BJ (cell line): ENCODE results near the gene KIAA0825. TPM values are rescaled to one million over a fixed set of nuclear protein-coding genes. Genes with fewer than 3 reads are reported as not detected.
"Not testable (repeated sequence)": the region's sequence is repeated elsewhere in the genome, so short reads cannot be mapped to it uniquely, and the experiment has no call there.

Experiments used
- CTCF ChIA-PET: fragments of 350-600 bp; formaldehyde crosslinking; extraction: SDS; loops from one replicate; lab custom pipeline; 2021; ENCODE audit warnings: antibody characterized with exemption, inconsistent platforms; lab: Yijun Ruan, JAX
- POLR2A ChIA-PET: fragments of 300-600 bp; sonication (Branson Sonifier 250); formaldehyde crosslinking; extraction: SDS; loops from one replicate; lab custom pipeline; 2021; ENCODE audit warnings: antibody characterized with exemption; lab: Charles Lee
- DNase-seq: peaks from one replicate; pipeline ENCODE4 v3.0.0-alpha.2; 2011; ENCODE audit warnings: low read depth
- H3K27me3 ChIP-seq: 2 replicates; pipeline ENCODE4 v1.6.0; 2011; ENCODE audit warnings: low read length; ENCODE audit not compliant: control insufficient read depth, insufficient read depth
- H3K36me3 ChIP-seq: 2 replicates; pipeline ENCODE4 v1.5.1; 2011; ENCODE audit warnings: low read length; ENCODE audit not compliant: control insufficient read depth, insufficient read depth
- H3K4me3 ChIP-seq: 2 replicates; pipeline ENCODE4 v1.5.1; 2011; ENCODE audit warnings: low read depth, mild to moderate bottlenecking, control low read depth, low read length
- CTCF ChIP-seq: IDR thresholded peaks from 2 replicates; pipeline ENCODE4 v1.5.1; 2011; ENCODE audit warnings: low read depth, mild to moderate bottlenecking, control low read depth, inconsistent platforms, low read length, moderate library complexity; ENCODE audit not compliant: insufficient read depth
- polyA plus RNA-seq: library from polyadenylated mRNA; depleted of rRNA; stranded (reverse); fragments of >200 nt; gene quantifications from 2 replicates; pipeline ENCODE4 v1.2.3, GENCODE V29; 2011

KIAA0825 gene
- polyA plus RNA-seq, 1 experiment: 0.69 TPM

GRCh38 chr5:94181895-94182294 is 436.5 kb downstream of the KIAA0825 start:
- H3K27me3 ChIP-seq: no peaks in the 10 kb centered on the region
- CTCF ChIA-PET: interaction anchor here (1.5 kb wide), 1 partner anchor 9 kb away, joined by 4 read pairs; no protein-coding TSS in a partner anchor
- peak; percentile 17; the same call in 1 of the 2 replicates for TF ChIP-seq CTCF

GRCh38 chr5:94180761-94181160 is 437.6 kb downstream of the KIAA0825 start:
- TF ChIP-seq CTCF: no peak
- H3K27me3 ChIP-seq: no peaks in the 10 kb centered on the region
- DNase-seq: no peak
- CTCF ChIA-PET: interaction anchor here (1.5 kb wide), 1 partner anchor 10 kb away, joined by 4 read pairs; no protein-coding TSS in a partner anchor
- H3K4me3 ChIP-seq: no peak overlapping the region
- no peaks in the 10 kb centered on the region for H3K36me3 ChIP-seq
- POLR2A ChIA-PET: no interaction called here

More at GRCh38 chr5:94181895-94182294, 436.5 kb downstream of the KIAA0825 start:
- no peak for DNase-seq
- Histone ChIP-seq H3K4me3 (no peak overlapping the region), H3K36me3 (no peaks in the 10 kb centered on the region)
- POLR2A ChIA-PET: no interaction called here

GRCh38 chr5:94175912-94176311 is 442.5 kb downstream of the KIAA0825 start:
- Histone ChIP-seq H3K27me3 (no peaks in the 10 kb centered on the region), H3K36me3 (no peaks in the 10 kb centered on the region), H3K4me3 (no peak overlapping the region)
- ChIA-PET POLR2A (no interaction called here), CTCF (no interaction called here)
- no peak for DNase-seq
- no peak for TF ChIP-seq CTCF

GRCh38 chr5:94174748-94175411 is 443.5 kb downstream of the KIAA0825 start:
- no peaks in the 10 kb centered on the region for H3K27me3 ChIP-seq
- DNase-seq: no peak
- POLR2A ChIA-PET: no interaction called here
- no peaks in the 10 kb centered on the region for H3K36me3 ChIP-seq
- TF ChIP-seq CTCF: no peak
- CTCF ChIA-PET: no interaction called here
- no peak overlapping the region for H3K4me3 ChIP-seq

GRCh38 chr5:94173100-94173499 is 445.3 kb downstream of the KIAA0825 start:
- TF ChIP-seq CTCF: no peak
- CTCF ChIA-PET: interaction anchor here (1.1 kb wide), 1 partner anchor 138 kb away, joined by 3 read pairs; no protein-coding TSS in a partner anchor
- DNase-seq: no peak
- POLR2A ChIA-PET: interaction anchor here (0.6 kb wide), 1 partner anchor 1649 kb away, joined by 3 read pairs; the partner anchor contains the start of gene GLRX
- H3K4me3 ChIP-seq: no peak overlapping the region
- no peaks in the 10 kb centered on the region for H3K36me3 ChIP-seq
- no peaks in the 10 kb centered on the region for H3K27me3 ChIP-seq

- H3K4me3 ChIP-seq, DNase-seq, CTCF ChIA-PET, H3K27me3 ChIP-seq, POLR2A ChIA-PET, H3K36me3 ChIP-seq: not testable (repeated sequence)
Measured at GRCh38 chr5:94171070-94171469, 447.3 kb downstream of the KIAA0825 start.

- H3K4me3 ChIP-seq, POLR2A ChIA-PET, DNase-seq, H3K27me3 ChIP-seq, H3K36me3 ChIP-seq: not testable (repeated sequence)
- CTCF ChIA-PET: interaction anchor here (0.7 kb wide), 1 partner anchor 8 kb away, joined by 3 read pairs; no protein-coding TSS in a partner anchor
Measured at GRCh38 chr5:94170158-94170557, 448.2 kb downstream of the KIAA0825 start.
